ENCODE measurements around the gene FADS3.

Gene FADS3

DNA sequence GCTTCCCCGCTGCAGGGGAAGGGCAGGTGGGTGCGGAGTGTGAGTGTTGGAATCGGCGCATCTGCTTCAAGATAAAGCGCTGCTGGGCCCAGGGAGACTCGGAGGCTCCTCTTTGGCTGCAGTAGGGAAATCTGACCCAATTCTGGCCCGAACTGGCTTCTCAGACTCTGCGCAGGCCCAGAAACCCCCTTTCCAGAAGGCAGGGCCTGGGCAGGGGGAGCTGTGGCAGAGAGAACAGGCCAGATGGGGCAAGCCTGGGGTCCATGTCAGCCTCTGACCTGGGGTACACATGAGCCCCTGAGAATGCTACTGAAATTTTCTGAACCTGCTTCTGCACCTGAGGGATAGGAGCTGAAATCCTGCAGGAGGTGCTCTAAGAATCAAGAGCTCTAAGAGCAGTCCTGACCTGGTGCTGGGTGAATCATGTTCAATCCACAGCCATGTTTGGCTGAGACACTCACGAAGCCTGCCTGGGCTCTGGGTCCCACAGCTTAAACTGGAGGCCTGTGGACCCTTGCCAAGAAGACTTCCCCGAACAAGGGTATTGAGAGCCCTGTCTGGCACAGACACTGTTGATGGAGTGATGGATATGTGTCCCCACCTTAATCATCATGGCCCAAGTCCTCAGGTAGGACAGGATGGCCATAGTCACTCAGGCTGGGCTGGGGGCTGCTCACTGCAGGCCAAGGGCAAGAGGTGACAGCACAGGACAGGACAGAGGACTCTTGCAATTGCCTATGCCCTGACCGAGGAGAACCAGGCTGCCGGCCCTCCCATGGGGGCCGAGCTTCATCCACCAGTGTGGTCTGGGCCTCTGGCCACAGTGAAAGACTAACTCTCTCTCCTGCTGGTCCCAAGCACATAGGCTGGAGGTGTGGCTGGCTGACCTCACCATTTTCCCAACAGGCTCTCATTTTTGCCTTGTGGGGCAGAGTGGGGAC, 19.1 kb upstream of the FADS3 start:
- no peak for DNase-seq (ENCODE audit: low read depth, low spot score)

DNA sequence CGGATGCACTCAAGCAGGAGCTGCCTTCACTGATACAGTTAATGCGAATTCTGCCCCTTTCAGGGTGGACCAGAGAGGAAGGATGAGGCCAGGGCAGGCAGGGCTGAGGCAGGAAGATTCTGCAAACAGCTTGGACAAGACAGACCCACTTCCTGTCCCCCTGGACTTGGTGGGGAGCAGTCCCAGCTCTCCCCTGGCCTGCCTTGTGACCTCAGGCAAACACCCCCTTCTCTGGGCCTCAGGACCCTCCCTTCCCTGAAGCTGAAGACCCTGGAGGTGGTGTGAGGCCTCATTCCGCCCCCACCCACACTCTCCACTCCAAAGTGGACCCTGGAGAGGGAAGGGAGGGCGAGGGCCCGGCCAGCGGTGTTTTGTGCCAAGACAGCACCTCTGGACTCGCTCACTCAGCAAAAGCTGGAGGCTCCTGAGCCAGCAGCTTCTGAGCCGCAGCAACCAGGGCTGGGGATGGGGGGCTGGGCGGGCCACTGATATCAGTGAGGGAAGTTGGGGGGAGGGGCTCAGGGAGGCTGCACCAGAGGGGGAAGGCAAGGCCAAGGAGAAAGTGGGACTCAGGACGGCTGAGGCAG, 17.5 kb upstream of the FADS3 start:
- TF ChIP-seq, protein P1, sequence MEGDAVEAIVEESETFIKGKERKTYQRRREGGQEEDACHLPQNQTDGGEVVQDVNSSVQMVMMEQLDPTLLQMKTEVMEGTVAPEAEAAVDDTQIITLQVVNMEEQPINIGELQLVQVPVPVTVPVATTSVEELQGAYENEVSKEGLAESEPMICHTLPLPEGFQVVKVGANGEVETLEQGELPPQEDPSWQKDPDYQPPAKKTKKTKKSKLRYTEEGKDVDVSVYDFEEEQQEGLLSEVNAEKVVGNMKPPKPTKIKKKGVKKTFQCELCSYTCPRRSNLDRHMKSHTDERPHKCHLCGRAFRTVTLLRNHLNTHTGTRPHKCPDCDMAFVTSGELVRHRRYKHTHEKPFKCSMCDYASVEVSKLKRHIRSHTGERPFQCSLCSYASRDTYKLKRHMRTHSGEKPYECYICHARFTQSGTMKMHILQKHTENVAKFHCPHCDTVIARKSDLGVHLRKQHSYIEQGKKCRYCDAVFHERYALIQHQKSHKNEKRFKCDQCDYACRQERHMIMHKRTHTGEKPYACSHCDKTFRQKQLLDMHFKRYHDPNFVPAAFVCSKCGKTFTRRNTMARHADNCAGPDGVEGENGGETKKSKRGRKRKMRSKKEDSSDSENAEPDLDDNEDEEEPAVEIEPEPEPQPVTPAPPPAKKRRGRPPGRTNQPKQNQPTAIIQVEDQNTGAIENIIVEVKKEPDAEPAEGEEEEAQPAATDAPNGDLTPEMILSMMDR (IDR thresholded peaks at IDR 0.05; ENCODE audit: low read depth, low read length) = no peak
- no peak for DNase-seq (ENCODE audit: low read depth, low spot score)
- H3K4me3 ChIP-seq (ENCODE audit: low read depth, low read length) = no peak overlapping the region
- in situ Hi-C loops (cut with HindIII; ENCODE audit: low sequenced_read_pairs) = no loop called here

More for the DNA sequence above, 19.1 kb upstream of the FADS3 start:
- in situ Hi-C loops (cut with HindIII; ENCODE audit: low sequenced_read_pairs) = no loop called here
- H3K4me3 ChIP-seq (ENCODE audit: low read depth, low read length) = no peak overlapping the region
- TF ChIP-seq, protein P1 (IDR thresholded peaks at IDR 0.05; ENCODE audit: low read depth, low read length) = no peak

DNA sequence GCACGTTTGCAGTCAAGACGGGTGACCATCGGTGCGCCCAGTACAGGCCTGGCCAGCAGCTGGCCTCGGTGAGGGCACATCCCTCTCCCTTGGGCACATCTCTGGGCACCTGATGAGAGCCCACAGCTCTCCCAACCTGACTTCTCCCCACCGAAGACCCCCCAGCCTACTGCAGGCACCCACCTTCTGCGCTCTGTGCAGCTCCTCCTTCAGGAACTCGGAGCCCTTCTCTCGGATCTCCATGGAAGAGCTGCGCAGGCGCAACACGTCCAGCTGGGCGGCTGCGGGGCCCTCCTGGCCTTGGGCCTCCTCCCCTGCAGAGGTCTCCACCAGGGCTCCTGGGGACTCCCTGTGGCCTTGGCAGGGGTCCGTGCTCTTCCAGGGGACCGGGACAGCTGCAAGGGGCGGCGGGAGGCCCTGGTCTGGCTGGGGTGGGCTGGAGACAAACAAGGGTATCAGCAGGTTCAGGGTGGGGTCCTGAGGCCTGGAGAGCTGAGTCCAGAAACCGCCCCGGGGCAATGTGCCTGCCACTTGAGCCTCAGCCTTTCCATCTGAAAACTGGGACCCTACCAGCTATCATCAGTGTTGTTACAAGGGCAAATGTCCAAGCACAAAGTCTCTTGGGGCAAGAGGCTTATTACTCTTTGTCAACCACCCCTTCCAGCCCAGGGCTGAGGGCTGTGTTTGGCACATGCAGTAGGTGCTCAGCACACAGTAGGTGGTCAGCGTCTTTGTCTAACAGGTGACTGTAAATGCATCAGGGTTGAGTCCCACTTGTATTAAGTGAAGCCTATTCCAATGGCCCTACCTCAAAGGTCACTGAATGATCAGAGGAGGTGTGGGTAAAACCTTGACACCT, 16.8 kb upstream of the FADS3 start:
- H3K4me3 ChIP-seq (ENCODE audit: low read depth, low read length) = no peak overlapping the region
- in situ Hi-C loops (cut with HindIII; ENCODE audit: low sequenced_read_pairs) = no loop called here
- TF ChIP-seq, protein P1 (IDR thresholded peaks at IDR 0.05; ENCODE audit: low read depth, low read length) = no peak
- no peak for DNase-seq (ENCODE audit: low read depth, low spot score)

DNA sequence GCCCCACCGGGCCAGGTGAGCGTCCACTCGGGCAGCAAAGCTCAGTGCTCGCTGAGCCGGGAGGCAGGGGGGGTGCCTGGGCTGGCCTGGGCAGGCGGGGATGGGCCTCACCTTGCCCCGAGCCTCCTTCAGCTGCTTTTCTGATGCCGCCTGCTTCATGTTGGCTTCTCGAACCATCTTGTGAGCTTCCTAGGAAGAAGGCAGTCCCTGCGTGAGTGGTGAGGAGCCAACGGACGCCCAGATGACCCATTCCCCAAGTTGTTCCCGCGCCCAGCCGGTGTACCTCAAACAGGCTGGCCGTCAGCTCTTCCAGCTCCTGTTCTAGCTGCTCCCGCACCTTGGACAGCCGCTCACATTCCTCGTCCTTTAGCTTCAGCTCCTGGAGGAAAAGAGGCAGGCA, 15.9 kb upstream of the FADS3 start:
- TF ChIP-seq, protein P1 (IDR thresholded peaks at IDR 0.05; ENCODE audit: low read depth, low read length) = no peak
- no peak overlapping the region for H3K4me3 ChIP-seq (ENCODE audit: low read depth, low read length)
- in situ Hi-C loops (cut with HindIII; ENCODE audit: low sequenced_read_pairs) = no loop called here
- DNase-seq (ENCODE audit: low read depth, low spot score) = no peak

DNA sequence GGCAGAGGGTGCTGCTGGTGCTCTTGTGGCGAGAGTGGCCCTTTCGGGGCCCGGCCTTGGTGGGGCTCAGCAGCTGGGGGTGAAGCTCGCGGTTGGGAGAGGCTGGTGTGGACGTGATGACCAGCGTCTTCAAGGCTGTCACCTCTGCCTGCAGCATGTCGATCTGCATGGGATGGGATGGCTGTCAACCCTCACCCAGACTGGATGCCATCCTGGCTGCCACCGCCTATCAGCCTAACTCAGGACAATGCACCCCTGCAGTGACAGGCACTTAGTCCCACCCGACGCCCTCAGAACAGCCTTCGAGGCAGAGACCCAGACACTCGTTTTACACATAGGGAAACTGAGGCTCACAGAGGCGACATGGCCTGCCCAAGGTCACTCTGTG, 15.2 kb upstream of the FADS3 start:
- no peak overlapping the region for H3K4me3 ChIP-seq (ENCODE audit: low read depth, low read length)
- in situ Hi-C loops (cut with HindIII; ENCODE audit: low sequenced_read_pairs) = no loop called here
- TF ChIP-seq, protein P1 (IDR thresholded peaks at IDR 0.05; ENCODE audit: low read depth, low read length) = no peak
- DNase-seq (ENCODE audit: low read depth, low spot score) = no peak

DNA sequence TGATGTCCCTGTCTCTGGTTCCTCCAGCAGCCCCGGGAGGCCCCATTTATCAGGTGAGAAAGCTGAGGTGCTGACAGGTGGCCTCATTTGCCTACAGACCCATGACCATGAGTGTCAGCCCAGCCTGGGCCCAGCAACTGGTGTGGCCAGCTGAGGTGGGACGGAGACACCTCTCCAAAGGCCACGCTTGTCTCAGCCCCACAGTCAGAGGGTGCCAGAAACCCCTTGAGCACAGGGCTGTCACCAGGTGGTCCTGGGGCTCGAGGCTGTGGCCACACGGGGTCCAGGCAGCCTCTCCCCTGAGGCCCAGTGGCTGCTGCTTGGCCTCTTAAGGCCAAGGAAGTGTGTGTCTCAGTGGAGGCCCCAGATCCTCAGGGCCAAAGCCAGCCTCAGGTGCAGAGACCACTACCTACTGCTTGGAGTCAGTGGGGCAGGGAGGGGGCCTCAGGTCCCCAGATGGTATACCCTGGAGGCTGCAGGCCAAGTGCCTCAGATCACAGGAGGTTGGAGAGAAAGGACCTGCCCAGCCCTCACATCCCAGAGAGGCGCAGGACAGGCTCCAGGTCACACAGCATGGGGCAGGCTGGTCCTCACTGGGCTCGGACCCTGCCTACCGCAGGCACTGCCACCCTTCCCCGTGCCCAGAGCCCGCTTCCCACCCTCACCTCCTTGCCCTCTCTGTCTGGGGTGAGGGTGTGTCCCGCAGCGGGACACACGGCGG, 14.6 kb upstream of the FADS3 start:
- H3K4me3 ChIP-seq (ENCODE audit: low read depth, low read length) = no peak overlapping the region
- no peak for DNase-seq (ENCODE audit: low read depth, low spot score)
- TF ChIP-seq, protein P1 (IDR thresholded peaks at IDR 0.05; ENCODE audit: low read depth, low read length) = no peak
- in situ Hi-C loops (cut with HindIII; ENCODE audit: low sequenced_read_pairs) = no loop called here
